Sciatic nerve (tissue), 2 donors: Measurements from ENCODE around the gene AIF1. TPM values are rescaled to one million over a fixed set of nuclear protein-coding genes. Genes with fewer than 3 reads are reported as not detected.

Experiments used
- ATAC-seq: fragments of 200-7000 bp; cut with Tn5 transposase; one replicate; pipeline ENCODE4 v1.9.1; 2020; ENCODE audit warnings: mild to moderate bottlenecking, moderate library complexity
- DNase-seq: peaks from one replicate; pipeline ENCODE4 v3.0.0-alpha.2; 2020; ENCODE audit warnings: low spot score
- intact Hi-C: fragments of 100-400 bp; cut with DNase I; formaldehyde crosslinking; loops from one replicate; pipeline ENCODE4 v1.14.2; 2022
- total RNA-seq: library from RNA; stranded (reverse); fragmentation: NEBNext Ultra II Directional; extraction: Animal tissue kit (Norgen Biotek cat#: 25700); gene quantifications from one replicate; pipeline ENCODE4 v1.2.1, GENCODE V29; 2021
- donor health status: DM: no; HTN: no; CAD: no.
- donor health status: DM: no; HTN: no; CAD: no.

Gene AIF1
- total RNA-seq, 1 donor from 2014 or later: 50.6 TPM

DNA sequence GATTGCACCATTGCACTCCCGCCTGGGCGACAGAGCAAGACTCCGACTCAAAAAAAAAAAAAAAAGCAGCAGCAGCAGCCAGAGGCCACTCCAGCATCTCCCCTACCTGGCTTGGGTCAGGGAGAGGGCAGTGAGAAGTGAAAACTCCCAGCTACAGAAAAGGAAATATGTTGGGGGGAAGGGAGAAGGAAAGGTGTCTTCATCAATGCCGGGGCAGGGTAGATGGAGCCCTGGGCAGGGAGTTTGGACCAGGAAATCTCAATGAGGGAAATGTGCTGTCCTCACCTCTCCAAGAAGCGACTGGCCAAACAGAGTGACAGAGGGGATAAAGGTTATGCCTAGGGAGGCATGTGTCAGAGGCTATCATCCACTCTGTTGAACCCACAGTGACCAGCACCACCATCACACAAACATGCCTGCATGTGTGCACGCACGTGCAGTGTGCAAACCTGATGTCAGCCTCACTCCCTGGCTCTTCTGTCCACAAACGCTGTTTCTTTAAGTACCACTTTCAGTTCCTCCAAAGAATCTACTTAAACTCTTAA lies 887 bp upstream of the AIF1 start:
- intact Hi-C loops: no loop called here
- DNase-seq (no peak), ATAC-seq (peak; percentile 29)

DNA sequence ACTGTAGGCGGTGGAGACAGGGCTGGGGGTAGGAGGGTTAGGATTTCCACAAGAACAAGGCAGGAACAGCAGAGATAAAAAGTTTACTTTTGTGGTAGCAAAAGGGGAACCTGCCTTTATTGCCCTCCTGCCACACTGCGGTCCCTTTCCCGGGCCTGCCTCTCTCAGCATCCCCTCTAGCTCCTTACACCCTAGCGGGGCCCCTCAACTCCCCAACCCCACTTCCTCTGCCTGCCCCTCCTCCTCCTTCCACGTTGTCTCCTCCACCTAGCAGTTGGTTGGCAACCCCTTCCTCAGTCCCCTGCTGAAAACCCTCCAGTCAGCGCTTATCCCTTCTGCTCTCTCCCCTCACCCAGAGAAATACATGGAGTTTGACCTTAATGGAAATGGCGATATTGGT lies 714 bp downstream of the AIF1 start:
- ATAC-seq (no peak), DNase-seq (no peak)
- intact Hi-C loops: no loop called here

DNA sequence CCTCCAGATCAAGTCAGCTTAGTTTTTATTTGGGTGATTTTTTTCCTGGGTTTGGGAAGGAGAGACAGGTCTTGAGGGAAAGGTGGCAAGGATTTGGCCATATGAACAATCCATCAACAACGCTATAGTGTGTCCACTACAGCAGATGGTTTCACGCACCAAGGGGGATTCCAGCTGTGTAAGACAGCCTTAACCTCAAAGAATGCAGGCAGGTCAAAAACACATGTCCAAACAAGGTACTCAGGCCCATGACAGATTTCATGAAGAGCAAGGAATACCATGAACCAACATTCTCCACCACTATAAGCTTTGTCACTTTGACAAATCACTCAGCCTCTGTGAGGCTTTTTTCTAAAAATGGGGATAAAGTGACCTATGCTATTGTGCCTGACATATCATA lies 2.0 kb downstream of the AIF1 start:
- intact Hi-C loops: no loop called here
- ATAC-seq (no peak), DNase-seq (no peak)

DNA sequence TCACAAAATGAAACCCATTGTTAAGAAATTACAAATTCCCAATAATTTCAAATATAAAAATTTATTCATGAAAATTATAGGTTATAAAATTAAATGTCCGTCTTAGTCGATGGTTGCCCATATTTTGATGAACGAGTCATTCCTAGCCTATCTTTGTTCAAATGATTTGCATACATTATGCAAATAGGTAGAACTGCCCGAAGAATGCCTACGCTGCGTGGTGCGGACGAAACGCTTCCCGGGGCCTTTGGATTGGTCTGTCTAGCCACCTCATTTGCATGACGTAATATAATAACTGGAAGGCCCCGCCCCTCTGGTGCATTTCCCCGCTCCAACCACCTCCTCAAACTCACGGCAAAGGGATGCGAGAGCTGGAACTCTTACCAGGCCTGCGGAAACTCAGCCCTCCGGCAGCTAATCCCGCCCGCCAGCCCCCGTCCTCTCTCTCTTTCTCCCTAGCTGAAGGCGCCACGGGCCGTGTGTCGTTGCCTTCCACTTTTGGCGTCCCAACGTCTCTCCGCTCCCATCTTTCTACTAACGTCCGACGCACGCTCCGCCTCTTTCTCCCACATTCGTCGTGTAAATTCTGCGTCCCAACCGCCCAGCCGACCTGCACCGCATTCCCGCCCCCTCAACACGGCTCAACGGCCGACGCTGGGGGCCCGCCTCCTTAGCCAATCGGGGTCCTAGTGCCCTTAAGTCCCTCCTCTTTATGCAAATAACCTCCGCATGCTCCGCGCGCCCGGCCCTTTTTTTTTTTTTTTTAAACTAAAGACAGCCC lies 5.0 kb downstream of the AIF1 start:
- DNase-seq (peak; percentile 98), ATAC-seq (peak; percentile 97)
- intact Hi-C loops: no loop called here

DNA sequence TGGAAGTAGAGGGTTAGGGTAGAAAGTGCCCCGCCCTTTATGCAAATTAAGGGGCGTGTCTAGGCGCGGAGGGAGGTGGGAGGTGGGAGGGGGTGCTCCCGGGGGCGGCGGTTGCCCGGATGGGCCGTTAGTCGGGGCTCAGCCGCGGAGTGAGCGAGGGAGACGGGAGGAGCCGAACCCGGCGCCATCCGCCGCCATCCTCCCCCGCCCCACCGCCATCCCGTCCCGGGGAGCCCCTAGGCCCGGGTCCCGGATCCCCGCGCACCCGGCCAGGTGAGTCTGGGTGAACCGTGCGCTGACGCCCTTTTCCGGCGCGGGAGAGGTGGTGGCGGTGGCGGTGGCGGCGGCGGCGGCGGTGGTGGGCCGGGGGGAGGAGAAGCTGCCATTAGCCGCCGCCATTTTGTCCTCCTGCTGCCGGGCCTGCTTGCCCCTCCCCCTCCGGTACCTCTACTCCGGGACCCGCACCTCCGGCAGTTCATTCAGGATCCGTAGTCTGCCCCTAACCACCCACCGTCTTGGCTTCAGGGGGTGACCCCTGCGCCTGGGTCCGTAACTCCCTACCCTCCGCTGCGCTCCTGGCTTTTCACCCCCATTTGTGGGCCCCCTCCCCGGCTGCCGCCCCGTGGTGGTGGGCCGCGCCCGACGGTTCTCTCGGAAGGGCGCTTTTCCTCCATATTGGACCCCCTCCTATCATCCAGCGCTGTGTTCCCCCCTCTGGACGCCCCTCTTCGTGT lies 5.7 kb downstream of the AIF1 start, which contains the start of gene PRRC2A:
PRRC2A (plus strand) TSS at position 130 of the 734 bp plus-strand sequence. CDS start 2,075 bp downstream, outside the sequence.
- ATAC-seq: peak; percentile 33
- intact Hi-C loops: no loop called here
- peak; percentile 97 for DNase-seq

DNA sequence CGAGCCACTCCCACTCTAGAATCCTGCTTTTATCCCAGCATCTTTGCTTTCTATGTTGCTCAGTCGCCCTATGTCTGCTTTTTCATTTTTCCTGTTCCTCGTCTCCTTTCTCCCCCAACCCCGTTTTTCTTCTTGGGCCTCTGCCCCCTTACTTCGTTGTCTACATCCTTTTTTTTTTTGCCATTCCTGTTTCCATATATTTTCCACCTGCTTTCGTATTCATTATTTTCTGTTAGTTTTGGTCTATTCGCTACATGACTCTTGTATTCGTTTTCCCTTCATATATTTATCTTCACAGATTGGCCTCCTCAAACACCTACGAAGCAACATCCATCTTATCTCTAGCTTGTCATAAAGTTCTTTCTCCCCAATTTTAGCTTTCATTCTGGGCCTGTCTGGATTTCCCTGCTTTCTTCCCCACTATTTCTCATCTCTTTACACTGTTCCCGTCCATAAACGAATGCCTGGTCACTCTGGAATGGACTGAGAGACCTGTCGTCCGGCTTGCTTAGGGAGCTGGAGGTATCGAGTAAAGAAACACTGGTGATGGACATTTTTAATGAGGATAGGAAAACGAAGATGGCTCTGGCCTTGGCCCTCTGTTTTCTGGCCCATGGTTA lies 6.4 kb downstream of the AIF1 start:
- DNase-seq (no peak), ATAC-seq (no peak)
- intact Hi-C loops: no loop called here

DNA sequence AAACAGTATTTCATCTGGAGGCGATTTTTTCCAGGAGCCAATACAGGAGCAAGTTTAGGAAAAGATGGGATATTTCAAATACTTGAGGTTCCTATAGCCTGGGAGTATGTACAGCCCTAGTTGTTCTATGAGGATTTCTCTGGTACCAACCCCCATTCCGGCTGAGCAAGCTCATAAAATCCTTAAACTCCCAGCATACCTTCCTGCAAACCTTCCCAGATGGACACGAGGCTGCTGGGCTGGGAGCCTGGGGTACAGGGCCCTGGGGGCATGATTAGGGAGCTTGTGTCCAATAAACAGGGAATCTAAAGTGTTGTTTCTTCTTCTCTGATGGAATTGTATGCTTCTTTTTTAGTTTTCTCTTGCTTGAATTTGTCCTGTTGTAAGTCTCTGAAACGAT lies 7.0 kb downstream of the AIF1 start:
- DNase-seq (no peak), ATAC-seq (no peak)
- intact Hi-C loops: no loop called here

DNA sequence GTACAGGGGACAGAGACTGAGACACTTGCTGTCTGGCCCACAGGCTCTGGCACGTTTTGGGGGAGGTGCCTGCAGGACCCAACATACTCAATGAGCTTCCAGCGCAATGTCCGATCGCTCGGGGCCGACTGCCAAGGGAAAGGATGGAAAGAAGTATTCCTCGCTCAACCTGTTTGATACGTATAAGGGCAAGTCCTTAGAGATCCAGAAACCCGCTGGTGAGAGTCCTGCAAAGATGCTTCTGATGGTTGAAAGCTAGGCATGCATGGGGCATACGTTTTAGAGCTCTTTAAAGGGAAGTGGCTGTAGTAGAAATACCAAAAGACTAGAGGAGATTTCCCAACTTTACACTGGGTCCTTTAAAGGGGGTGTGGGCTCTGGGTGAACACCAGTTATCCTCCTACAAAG lies 7.7 kb downstream of the AIF1 start:
- ATAC-seq: no peak
- intact Hi-C loops: no loop called here
- no peak for DNase-seq

DNA sequence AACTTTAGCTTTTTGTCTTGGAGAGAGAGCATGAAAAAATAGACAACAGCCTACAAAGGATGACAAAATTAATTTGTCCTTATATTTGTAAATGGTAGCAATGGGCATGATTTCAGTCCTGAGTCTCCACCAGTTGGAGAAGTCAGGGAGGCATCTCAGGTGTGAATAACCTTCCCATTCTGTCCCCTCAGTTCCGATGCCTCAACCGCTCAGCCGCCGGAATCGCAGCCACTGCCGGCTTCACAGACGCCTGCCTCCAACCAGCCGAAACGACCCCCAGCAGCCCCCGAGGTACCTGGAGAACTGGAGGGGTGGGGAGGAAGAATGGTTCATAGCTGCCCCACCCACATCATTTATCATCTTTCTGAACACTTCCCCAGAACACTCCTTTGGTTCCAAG lies 9.0 kb downstream of the AIF1 start:
- intact Hi-C loops: no loop called here
- DNase-seq (no peak), ATAC-seq (no peak)

DNA sequence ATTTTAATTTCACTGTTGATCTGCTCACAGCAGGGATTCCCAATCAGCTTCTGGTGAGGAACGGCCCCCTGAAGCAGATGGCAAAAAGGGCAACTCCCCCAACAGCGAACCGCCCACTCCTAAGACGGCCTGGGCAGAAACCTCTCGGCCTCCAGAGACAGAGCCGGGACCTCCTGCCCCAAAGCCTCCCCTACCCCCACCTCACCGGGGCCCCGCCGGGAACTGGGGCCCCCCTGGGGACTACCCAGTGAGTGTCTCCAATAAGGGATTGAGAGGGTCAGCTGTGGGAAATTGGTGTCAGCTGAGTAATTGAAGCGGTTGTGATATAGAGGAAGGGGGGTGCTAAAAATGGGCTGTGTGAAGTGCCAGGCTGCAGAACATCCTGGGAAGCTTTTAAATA lies 11.9 kb downstream of the AIF1 start:
- ATAC-seq (no peak), DNase-seq (no peak)
- intact Hi-C loops: no loop called here

DNA sequence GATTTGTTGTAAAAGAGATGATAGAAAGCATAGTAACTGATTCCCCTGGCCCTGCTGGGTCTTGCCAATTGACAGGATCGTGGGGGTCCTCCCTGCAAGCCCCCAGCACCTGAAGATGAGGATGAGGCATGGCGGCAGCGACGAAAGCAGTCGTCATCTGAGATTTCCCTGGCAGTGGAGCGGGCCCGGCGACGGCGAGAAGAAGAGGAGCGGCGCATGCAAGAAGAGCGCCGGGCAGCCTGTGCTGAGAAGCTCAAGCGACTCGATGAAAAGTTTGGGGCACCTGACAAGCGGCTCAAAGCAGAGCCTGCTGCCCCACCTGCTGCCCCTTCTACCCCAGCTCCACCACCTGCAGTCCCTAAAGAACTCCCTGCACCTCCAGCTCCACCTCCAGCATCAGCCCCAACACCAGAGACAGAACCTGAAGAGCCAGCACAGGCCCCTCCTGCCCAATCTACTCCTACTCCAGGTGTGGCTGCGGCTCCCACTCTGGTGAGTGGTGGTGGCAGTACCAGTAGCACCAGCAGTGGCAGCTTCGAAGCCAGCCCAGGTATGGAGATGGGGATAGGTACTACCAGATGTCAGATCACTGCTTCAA lies 12.8 kb downstream of the AIF1 start:
- intact Hi-C loops: no loop called here
- no peak for ATAC-seq

DNA sequence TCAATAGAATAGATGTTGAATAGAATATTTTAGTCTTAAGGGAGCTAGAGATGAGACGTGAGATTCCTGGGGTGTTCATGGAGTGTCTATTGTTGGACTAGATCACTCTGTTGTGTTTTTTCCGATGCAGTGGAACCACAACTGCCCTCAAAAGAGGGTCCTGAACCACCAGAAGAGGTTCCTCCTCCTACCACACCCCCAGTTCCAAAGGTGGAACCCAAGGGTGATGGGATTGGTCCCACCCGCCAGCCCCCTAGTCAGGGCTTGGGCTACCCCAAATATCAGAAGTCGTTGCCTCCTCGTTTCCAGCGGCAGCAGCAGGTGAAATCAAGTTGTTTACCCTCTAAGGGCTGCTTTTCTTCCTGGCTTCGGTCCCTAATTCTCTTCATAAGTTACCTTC lies 14.0 kb downstream of the AIF1 start:
- DNase-seq: no peak
- intact Hi-C loops: no loop called here
- no peak for ATAC-seq

More for the DNA sequence above, 12.8 kb downstream of the AIF1 start:
- no peak for DNase-seq

DNA sequence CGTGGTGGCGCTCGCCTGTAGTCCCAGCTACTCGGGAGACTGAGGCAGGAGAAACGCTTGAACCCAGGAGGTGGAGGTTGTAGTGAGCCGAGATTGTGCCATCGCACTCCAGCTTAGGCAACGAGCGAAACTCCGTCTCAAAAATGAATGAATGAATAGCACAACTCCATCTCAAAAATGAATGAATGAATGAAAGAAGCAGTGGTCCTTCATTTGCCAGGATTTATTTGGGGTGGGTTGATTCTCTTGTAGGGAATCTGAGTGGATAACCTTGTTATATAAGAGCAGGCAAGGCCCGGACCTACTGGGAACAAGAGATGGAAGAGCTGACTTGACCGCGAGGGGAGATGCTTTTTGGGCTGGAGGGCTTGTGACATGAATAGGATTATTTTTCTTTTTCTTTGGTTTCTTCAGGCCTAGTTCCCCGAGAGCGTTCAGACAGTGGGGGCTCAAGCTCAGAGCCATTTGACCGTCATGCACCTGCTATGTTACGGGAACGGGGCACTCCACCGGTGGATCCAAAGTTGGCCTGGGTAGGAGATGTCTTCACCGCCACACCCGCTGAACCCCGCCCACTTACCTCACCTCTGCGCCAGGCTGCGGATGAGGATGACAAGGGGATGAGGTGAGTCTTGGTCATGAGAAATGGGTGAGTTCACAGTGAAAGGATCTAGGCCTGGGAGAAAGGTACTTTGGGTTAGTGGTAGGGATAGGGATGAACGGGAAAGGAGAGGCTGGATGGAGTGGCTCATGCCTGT lies 15.3 kb downstream of the AIF1 start:
- intact Hi-C loops: no loop called here
- ATAC-seq (no peak), DNase-seq (no peak)

DNA sequence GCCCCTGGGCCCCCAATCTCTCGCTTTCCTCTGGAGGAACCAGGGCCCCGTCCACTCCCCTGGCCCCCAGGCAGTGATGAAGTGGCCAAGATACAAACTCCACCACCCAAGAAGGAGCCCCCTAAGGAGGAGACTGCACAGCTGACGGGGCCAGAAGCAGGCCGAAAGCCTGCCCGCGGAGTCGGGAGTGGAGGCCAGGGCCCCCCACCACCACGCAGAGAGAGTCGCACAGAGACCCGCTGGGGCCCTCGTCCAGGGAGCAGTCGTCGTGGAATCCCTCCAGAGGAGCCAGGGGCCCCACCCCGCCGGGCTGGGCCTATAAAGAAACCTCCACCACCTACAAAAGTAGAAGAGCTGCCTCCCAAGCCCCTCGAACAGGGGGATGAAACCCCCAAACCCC lies 16.2 kb downstream of the AIF1 start:
- ATAC-seq: no peak
- intact Hi-C loops: no loop called here
- no peak for DNase-seq

DNA sequence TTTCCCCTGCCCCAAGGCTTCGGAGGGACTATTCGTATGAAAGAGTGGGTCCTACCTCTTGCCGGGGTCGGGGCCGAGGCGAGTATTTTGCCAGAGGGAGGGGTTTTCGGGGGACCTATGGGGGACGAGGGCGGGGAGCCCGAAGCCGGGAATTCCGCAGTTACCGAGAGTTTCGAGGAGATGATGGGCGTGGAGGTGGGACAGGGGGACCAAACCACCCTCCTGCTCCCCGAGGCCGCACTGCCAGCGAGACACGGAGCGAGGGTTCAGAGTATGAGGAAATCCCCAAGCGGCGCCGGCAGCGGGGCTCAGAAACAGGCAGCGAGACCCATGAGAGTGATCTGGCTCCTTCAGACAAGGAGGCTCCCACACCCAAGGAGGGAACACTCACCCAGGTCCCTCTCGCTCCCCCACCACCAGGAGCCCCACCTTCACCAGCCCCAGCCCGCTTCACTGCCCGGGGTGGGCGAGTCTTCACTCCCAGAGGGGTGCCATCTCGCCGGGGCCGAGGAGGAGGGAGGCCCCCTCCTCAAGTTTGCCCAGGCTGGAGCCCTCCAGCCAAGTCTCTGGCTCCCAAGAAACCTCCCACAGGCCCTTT lies 16.7 kb downstream of the AIF1 start:
- intact Hi-C loops: no loop called here
- ATAC-seq (peak; percentile 20), DNase-seq (no peak)

DNA sequence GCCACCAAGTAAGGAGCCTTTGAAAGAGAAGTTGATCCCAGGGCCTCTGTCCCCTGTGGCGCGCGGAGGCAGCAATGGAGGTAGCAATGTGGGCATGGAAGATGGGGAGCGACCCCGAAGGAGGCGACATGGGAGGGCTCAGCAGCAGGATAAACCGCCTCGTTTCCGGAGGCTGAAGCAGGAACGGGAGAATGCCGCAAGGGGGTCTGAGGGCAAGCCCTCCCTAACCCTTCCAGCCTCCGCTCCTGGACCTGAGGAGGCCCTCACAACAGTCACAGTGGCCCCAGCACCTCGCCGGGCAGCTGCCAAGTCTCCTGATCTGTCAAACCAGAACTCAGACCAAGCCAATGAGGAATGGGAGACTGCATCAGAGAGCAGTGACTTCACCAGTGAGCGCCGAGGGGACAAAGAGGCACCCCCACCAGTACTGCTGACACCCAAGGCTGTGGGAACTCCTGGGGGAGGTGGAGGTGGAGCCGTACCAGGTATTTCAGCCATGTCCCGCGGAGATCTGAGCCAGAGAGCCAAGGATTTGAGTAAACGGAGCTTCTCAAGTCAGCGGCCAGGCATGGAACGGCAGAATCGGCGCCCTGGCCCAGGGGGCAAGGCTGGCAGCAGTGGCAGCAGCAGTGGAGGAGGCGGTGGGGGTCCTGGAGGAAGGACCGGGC lies 17.4 kb downstream of the AIF1 start:
- peak; percentile 6 for ATAC-seq

DNA sequence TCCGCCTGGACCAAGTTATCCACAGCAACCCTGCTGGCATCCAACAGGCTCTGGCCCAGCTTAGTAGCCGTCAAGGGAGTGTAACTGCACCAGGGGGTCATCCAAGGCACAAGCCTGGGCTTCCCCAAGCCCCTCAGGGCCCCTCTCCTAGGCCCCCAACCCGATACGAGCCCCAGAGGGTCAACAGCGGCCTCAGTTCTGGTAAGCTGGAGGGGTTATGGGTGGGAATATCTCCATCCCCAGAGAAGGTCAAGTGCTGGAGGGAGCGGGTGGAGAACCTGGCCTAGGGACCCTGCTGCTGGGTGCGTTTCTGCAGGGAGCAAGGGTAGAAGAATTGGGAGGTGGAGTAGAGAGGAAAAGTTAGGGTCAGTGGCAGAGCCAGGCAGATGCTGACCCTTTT lies 18.4 kb downstream of the AIF1 start:
- ATAC-seq: no peak
- intact Hi-C loops: no loop called here
- no peak for DNase-seq

More for the DNA sequence above, 17.4 kb downstream of the AIF1 start:
- DNase-seq: no peak
- intact Hi-C loops: no loop called here

DNA sequence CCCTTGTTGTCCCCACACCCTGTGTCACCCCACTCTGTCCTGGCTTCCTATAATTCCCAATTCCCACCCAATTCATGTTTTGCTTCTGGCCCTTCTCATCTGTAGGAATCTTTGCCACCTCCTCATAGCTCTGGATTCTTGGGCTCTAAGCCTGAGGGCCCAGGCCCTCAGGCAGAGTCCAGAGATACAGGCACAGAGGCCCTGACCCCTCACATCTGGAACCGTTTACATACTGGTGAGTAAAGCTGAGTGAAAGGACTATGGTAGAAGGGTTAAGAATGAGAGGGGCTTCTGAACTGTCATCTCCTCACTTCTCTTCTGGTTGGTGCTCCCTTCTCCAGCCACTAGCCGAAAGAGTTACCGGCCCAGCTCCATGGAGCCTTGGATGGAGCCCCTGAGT lies 19.1 kb downstream of the AIF1 start:
- intact Hi-C loops: no loop called here
- ATAC-seq (no peak), DNase-seq (no peak)
